ENCODE data around the gene CHD3.

- TF ChIP-seq CTCF (IDR thresholded peaks at IDR 0.05; ENCODE audit: poor library complexity) (no peak), EZH2 (IDR thresholded peaks at IDR 0.05; ENCODE audit: borderline replicate concordance) (no peak)
Observed at GRCh38 chr17:7911116-7911515, 22.5 kb downstream of the CHD3 start.

Data from hepatocyte (in vitro differentiated cells).